Fibroblast of skin of left quadriceps (primary cell): Measurements from ENCODE around the gene LRRC53.

Source experiments
- DNase-seq, 2 experiments: peaks; one replicate each; pipeline ENCODE4 v3.0.0-alpha.2; 2013; ENCODE audit warnings: low read depth in 2 of 2

The LRRC53 gene

GRCh38 chr1:74436078-74436477 is 76.3 kb downstream of the LRRC53 start:
- no peak for DNase-seq

DNA sequence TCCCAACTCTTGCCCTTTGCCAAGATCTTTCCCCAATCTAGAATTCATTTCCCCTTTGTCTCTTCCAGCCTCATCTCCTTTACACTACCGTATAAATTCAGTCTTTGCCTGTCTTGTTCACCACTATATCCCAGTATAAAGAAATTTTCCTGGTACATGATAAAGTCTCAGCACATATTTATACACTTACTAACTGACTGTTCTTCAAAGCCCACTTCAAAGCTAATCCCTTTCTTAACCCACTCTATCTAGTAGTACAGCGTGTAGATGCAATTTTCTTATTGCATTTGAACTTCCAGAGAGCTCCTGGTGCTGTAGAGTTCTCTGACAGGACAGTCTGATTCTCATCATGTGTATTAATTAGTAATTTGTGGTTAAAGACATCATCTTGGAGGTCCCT is 78.1 kb downstream of the LRRC53 start:
- no peak for DNase-seq

- DNase-seq: no peak
These were observed 80.1 kb downstream of the LRRC53 start for GRCh38 chr1:74432325-74432724.

- no peak for DNase-seq
These were observed 80.9 kb downstream of the LRRC53 start for GRCh38 chr1:74431531-74431930.

- DNase-seq: no peak
These were observed 82.0 kb downstream of the LRRC53 start for GRCh38 chr1:74430342-74430934.

GRCh38 chr1:74429580-74429979 is 82.8 kb downstream of the LRRC53 start:
- DNase-seq: no peak

- peak in 1 of 2 experiments; percentile 12 for DNase-seq
These were observed 84.7 kb downstream of the LRRC53 start for GRCh38 chr1:74427681-74428080.

GRCh38 chr1:74426208-74426937 is 86.0 kb downstream of the LRRC53 start:
- DNase-seq: no peak

DNA sequence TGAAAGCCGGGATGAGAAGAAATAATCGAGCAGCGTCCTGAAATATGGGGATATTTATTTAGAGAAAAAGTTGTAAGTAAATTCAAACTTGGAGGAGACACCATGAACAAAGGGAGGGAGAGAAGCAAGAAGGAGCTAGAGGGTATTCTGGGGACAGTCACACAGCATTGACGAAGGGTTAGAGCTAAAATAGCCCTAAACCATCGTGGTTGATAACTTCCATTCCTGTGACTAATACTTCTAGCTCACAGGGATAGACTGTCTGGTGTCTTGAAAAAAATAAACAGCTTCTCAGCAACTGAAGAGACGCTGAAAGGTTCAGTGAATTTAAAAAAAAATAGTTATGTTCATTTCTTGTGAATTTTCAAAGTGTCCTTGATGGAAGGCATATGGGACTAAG is 86.7 kb downstream of the LRRC53 start:
- DNase-seq: no peak

- no peak for DNase-seq
These were observed 88.9 kb downstream of the LRRC53 start for GRCh38 chr1:74423471-74423870.

GRCh38 chr1:74422421-74423292 is 89.8 kb downstream of the LRRC53 start:
- DNase-seq: no peak

GRCh38 chr1:74420467-74420866 is 91.9 kb downstream of the LRRC53 start:
- DNase-seq: no peak
